H1 (cell line): Measurements from ENCODE around the gene SEL1L3. TPM values are rescaled to one million over a fixed set of nuclear protein-coding genes. Genes with fewer than 3 reads are reported as not detected.

ENCODE experiments used
- CTCF ChIA-PET: fragments of 300-600 bp; sonication (Branson Sonifier 250); formaldehyde crosslinking; loops from one replicate; lab custom pipeline; 2021; ENCODE audit not compliant: partially characterized antibody; lab: Charles Lee
- POLR2A ChIA-PET: fragments of 300-600 bp; sonication (Branson Sonifier 250); formaldehyde crosslinking; loops from one replicate; lab custom pipeline; 2021; ENCODE audit warnings: inconsistent platforms; ENCODE audit not compliant: partially characterized antibody; lab: Charles Lee
- DNase-seq, 2 experiments: peaks; one replicate each; pipeline versions ENCODE4 v3.0.0 to v3.0.0-alpha.2; 2010 to 2022; ENCODE audit warnings: low spot score in 2 of 2, low read depth in 1 of 2, mixed read lengths in 1 of 2
- FAIRE-seq: peaks from 2 replicates; lab custom pipeline; 2011; peaks lifted over from hg19 to GRCh38; lab: Jason Lieb, UNC
- H2AFZ ChIP-seq: 2 replicates; pipeline ENCODE4 v1.8.1; 2012; ENCODE audit warnings: low read length, inconsistent platforms
- H2AK5ac ChIP-seq: 2 replicates; pipeline ENCODE4 v1.6.1; 2013; ENCODE audit warnings: low read depth, low read length
- H2BK120ac ChIP-seq: replicated peaks from 2 replicates; pipeline ENCODE3; 2013; ENCODE audit warnings: low read depth, low read length, inconsistent platforms
- H2BK12ac ChIP-seq: 2 replicates; pipeline ENCODE4 v1.6.1; 2013; ENCODE audit warnings: low read depth, low read length
- H2BK15ac ChIP-seq: 2 replicates; pipeline ENCODE4 v1.6.1; 2013; ENCODE audit warnings: low read length
- H2BK20ac ChIP-seq: 2 replicates; pipeline ENCODE4 v1.6.1; 2013; ENCODE audit warnings: low read length
- H2BK5ac ChIP-seq: 2 replicates; pipeline ENCODE4 v1.6.1; 2013; ENCODE audit warnings: low read depth, low read length
- H3K14ac ChIP-seq: 2 replicates; pipeline ENCODE4 v1.6.1; 2013; ENCODE audit warnings: inconsistent platforms; ENCODE audit not compliant: insufficient read length
- H3K18ac ChIP-seq: 2 replicates; pipeline ENCODE4 v1.6.1; 2013; ENCODE audit warnings: low read length; ENCODE audit errors: extremely low read depth
- H3K23ac ChIP-seq: 2 replicates; pipeline ENCODE4 v1.6.1; 2013; ENCODE audit warnings: inconsistent platforms; ENCODE audit not compliant: insufficient read length
- H3K23me2 ChIP-seq: 2 replicates; pipeline ENCODE4 v1.6.1; 2013; ENCODE audit warnings: low read depth, low read length
- H3K27ac ChIP-seq: 2 replicates; pipeline ENCODE4 v1.6.1; 2011; ENCODE audit warnings: low read depth, low read length, inconsistent platforms
- H3K27me3 ChIP-seq, 4 experiments: replicated peaks in 1 of 4; 1 replicate in 1 of 4; 2 replicates in 3 of 4; pipeline versions ENCODE4 v1.6.1 to v1.8.1; 2011 to 2013; ENCODE audit warnings: low read length in 3 of 4, mild to moderate bottlenecking in 3 of 4, inconsistent platforms in 2 of 4, mixed read lengths in 2 of 4, moderate library complexity in 1 of 4; ENCODE audit not compliant: control insufficient read depth in 3 of 4, insufficient read depth in 3 of 4; ENCODE audit errors: extremely low read depth in 1 of 4
- H3K36me3 ChIP-seq, 4 experiments: 2 replicates each; pipeline versions ENCODE4 v1.6.1 to v1.8.1; 2011 to 2013; ENCODE audit warnings: mild to moderate bottlenecking in 4 of 4, low read length in 3 of 4, moderate library complexity in 2 of 4, control low read depth in 1 of 4, inconsistent platforms in 1 of 4; ENCODE audit not compliant: insufficient read depth in 4 of 4, control insufficient read depth in 2 of 4
- H3K4ac ChIP-seq: replicated peaks from 2 replicates; pipeline ENCODE3; 2013; ENCODE audit warnings: low read length, low read depth, mixed read lengths, inconsistent platforms; ENCODE audit not compliant: insufficient read length
- H3K4me1 ChIP-seq, 4 experiments: replicated peaks in 1 of 4; 1 replicate in 1 of 4; 2 replicates in 3 of 4; pipeline versions ENCODE4 v1.6.1 to v1.8.1; 2011 to 2013; ENCODE audit warnings: low read length in 3 of 4, inconsistent platforms in 2 of 4, mixed read lengths in 1 of 4; ENCODE audit not compliant: insufficient read depth in 4 of 4, control insufficient read depth in 3 of 4
- H3K4me2 ChIP-seq, 2 experiments: 2 replicates each; pipeline versions ENCODE4 v1.6.1 to v1.8.1; 2011 to 2013; ENCODE audit warnings: low read depth in 2 of 2, low read length in 2 of 2, control low read depth in 1 of 2, inconsistent platforms in 1 of 2, mild to moderate bottlenecking in 1 of 2; ENCODE audit not compliant: insufficient read depth in 1 of 2
- H3K4me3 ChIP-seq, 4 experiments: fragments of 200-600, 300-600 bp in 1 of 4; sonication (generic), shearing (Covaris generic), sonication (Bioruptor Twin) in 1 of 4; 2 replicates each; pipeline versions ENCODE4 v1.5.1 to v1.8.1; 2011 to 2016; ENCODE audit warnings: low read length in 4 of 4, low read depth in 3 of 4, control low read depth in 2 of 4, inconsistent platforms in 2 of 4, mild to moderate bottlenecking in 2 of 4, mixed read lengths in 1 of 4, moderate library complexity in 1 of 4; ENCODE audit not compliant: insufficient read depth in 2 of 4; ENCODE audit errors: extremely low read depth in 1 of 4
- H3K56ac ChIP-seq: replicated peaks from 2 replicates; pipeline ENCODE3; 2013; ENCODE audit warnings: low read depth, mild to moderate bottlenecking, mixed read lengths, low read length, inconsistent platforms; ENCODE audit not compliant: insufficient read length
- H3K79me1 ChIP-seq: 2 replicates; pipeline ENCODE4 v1.6.1; 2013; ENCODE audit warnings: low read depth, low read length, control low read depth
- H3K79me2 ChIP-seq, 2 experiments: 2 replicates each; pipeline versions ENCODE4 v1.6.1 to v1.8.1; 2012 to 2013; ENCODE audit warnings: low read length in 2 of 2, mild to moderate bottlenecking in 2 of 2, inconsistent platforms in 1 of 2; ENCODE audit not compliant: insufficient read depth in 2 of 2, control insufficient read depth in 1 of 2
- H3K9ac ChIP-seq, 4 experiments: replicated peaks in 1 of 4; 1 replicate in 1 of 4; 2 replicates in 3 of 4; pipeline versions ENCODE4 v1.6.1 to v1.8.1; 2011 to 2013; ENCODE audit warnings: low read depth in 3 of 4, low read length in 3 of 4, control low read depth in 2 of 4, mild to moderate bottlenecking in 2 of 4, moderate library complexity in 2 of 4, inconsistent platforms in 1 of 4; ENCODE audit errors: extremely low read depth in 1 of 4
- H3K9me3 ChIP-seq, 2 experiments: 2 replicates each; pipeline versions ENCODE4 v1.6.1 to v1.8.1; 2012 to 2013; ENCODE audit warnings: mild to moderate bottlenecking in 2 of 2, moderate library complexity in 2 of 2, control low read depth in 1 of 2, inconsistent platforms in 1 of 2, low read depth in 1 of 2, low read length in 1 of 2, mixed read lengths in 1 of 2; ENCODE audit not compliant: insufficient read depth in 2 of 2
- H4K20me1 ChIP-seq, 2 experiments: replicated peaks in 1 of 2; 2 replicates each; pipeline versions ENCODE3 to v1.8.1; 2011 to 2013; ENCODE audit warnings: inconsistent platforms in 2 of 2, low read length in 2 of 2, mild to moderate bottlenecking in 1 of 2; ENCODE audit not compliant: insufficient read depth in 2 of 2, control insufficient read depth in 1 of 2
- H4K5ac ChIP-seq: 2 replicates; pipeline ENCODE4 v1.6.1; 2013; ENCODE audit warnings: low read length, low read depth, mixed read lengths, inconsistent platforms; ENCODE audit not compliant: insufficient read length
- H4K8ac ChIP-seq: 2 replicates; pipeline ENCODE4 v1.8.0; 2013; ENCODE audit warnings: mild to moderate bottlenecking, moderate library complexity, low read length, inconsistent platforms; ENCODE audit not compliant: insufficient read depth; ENCODE audit errors: extremely low read depth
- H4K91ac ChIP-seq: replicated peaks from 2 replicates; pipeline ENCODE3; 2013; ENCODE audit warnings: low read length, mixed read lengths, inconsistent platforms; ENCODE audit not compliant: insufficient read length
- BACH1 ChIP-seq: IDR thresholded peaks from 2 replicates; pipeline ENCODE4 v1.6.1; 2012; ENCODE audit warnings: low read length, improper control_type of control experiment
- BCL11A ChIP-seq, 2 experiments: IDR thresholded peaks; one replicate each; pipeline ENCODE4 v1.6.1; 2011; ENCODE audit warnings: low read depth in 2 of 2, low read length in 2 of 2, mild to moderate bottlenecking in 2 of 2
- CBX8 ChIP-seq: fragments of 300-800, 300-1000 bp; sonication (generic); IDR thresholded peaks from 2 replicates; pipeline ENCODE4 v1.7.1; 2016; ENCODE audit warnings: low read depth, low read length, borderline replicate concordance
- CREB1 ChIP-seq: IDR thresholded peaks from 2 replicates; pipeline ENCODE4 v1.6.1; 2012; ENCODE audit warnings: inconsistent platforms
- CTBP2 ChIP-seq: IDR thresholded peaks from 2 replicates; pipeline ENCODE4 v1.7.0; 2011; ENCODE audit warnings: borderline replicate concordance, mild to moderate bottlenecking, moderate library complexity, mixed read lengths, low read length; ENCODE audit not compliant: insufficient read depth, insufficient read length
- EGR1 ChIP-seq: IDR thresholded peaks from 2 replicates; pipeline ENCODE4 v1.6.1; 2011; ENCODE audit warnings: low read depth, low read length, borderline replicate concordance
- EZH2 ChIP-seq: fragments of 200-600 bp; sonication (generic); IDR thresholded peaks from 2 replicates; pipeline ENCODE4 v1.7.1; 2012; ENCODE audit warnings: low read depth, mild to moderate bottlenecking, moderate library complexity, low read length, inconsistent platforms; ENCODE audit not compliant: severe bottlenecking
- FOSL1 ChIP-seq: IDR thresholded peaks from 2 replicates; pipeline ENCODE4 v1.6.1; 2011; ENCODE audit warnings: mild to moderate bottlenecking, low read depth, low read length, moderate library complexity; ENCODE audit not compliant: insufficient read depth
- KDM1A ChIP-seq: fragments of 200-600, 300-600 bp; sonication (generic); IDR thresholded peaks from 2 replicates; pipeline ENCODE4 v1.7.1; 2016; ENCODE audit warnings: mild to moderate bottlenecking, low read length, borderline replicate concordance
- MAX ChIP-seq: IDR thresholded peaks from 2 replicates; pipeline ENCODE4 v1.6.1; 2012; ENCODE audit warnings: inconsistent platforms
- SAP30 ChIP-seq: fragments of 300-600 bp; sonication (generic); IDR thresholded peaks from 2 replicates; pipeline ENCODE4 v1.7.1; 2012; ENCODE audit warnings: low read length, moderate library complexity, mild to moderate bottlenecking, inconsistent platforms; ENCODE audit not compliant: insufficient read depth, insufficient replicate concordance
- SIX5 ChIP-seq: IDR thresholded peaks from 2 replicates; pipeline ENCODE4 v1.6.1; 2011; ENCODE audit warnings: mild to moderate bottlenecking, low read depth, low read length
- SUZ12 ChIP-seq: fragments of 200-600 bp; sonication (generic); IDR thresholded peaks from 2 replicates; pipeline ENCODE4 v1.6.1; 2012; ENCODE audit warnings: mild to moderate bottlenecking, inconsistent platforms, low read length, moderate library complexity, mixed read lengths
- TBP ChIP-seq: IDR thresholded peaks from 2 replicates; pipeline ENCODE4 v1.6.1; 2011; ENCODE audit warnings: low read depth, low read length, improper control_type of control experiment
- TEAD4 ChIP-seq: IDR thresholded peaks from 2 replicates; pipeline ENCODE4 v1.6.1; 2012; ENCODE audit warnings: low read depth, low read length, inconsistent platforms, mixed read lengths
- WGBS, 2 experiments: shearing (Covaris generic) in 1 of 2; methylation state at CpG; one replicate each; pipeline versions ENCODE4 v1.1.6 to v1.1.7; 2013 to 2015; ENCODE audit warnings: low lambda C conversion rate in 2 of 2, mixed read lengths in 2 of 2, inconsistent platforms in 1 of 2, low coverage in 1 of 2, missing lambda C conversion rate in 1 of 2; ENCODE audit not compliant: insufficient replicate concordance in 2 of 2, insufficient coverage in 1 of 2, insufficient read length in 1 of 2; ENCODE audit errors: extremely low coverage in 1 of 2, missing lambda C conversion rate in 1 of 2; 5-methylcytosine and 5-hydroxymethylcytosine counted together
- polyA plus RNA-seq, 7 experiments: library from polyadenylated mRNA; depleted of rRNA in 3 of 7; stranded (reverse) in 5 of 7; unstranded in 2 of 7; fragments of >200 nt in 5 of 7; fragments of 200-250 nt in 2 of 7; gene quantifications; 1 replicate in 5 of 7; 2 replicates in 1 of 7; 4 replicates in 1 of 7; pipeline versions ENCODE4 v1.2.1 to v1.2.3, GENCODE V29; 2011 to 2013; ENCODE audit warnings: missing spikeins in 2 of 7, mixed read lengths in 2 of 7
- total RNA-seq: library from RNA; stranded (reverse); fragmentation: NEBNext Ultra II Directional; extraction: Animal tissue kit (Norgen Biotek cat#: 25700); gene quantifications from 2 replicates; pipeline ENCODE4 v1.2.1, GENCODE V29; 2021

SEL1L3 gene
- total and polyA plus RNA-seq, 2 of the 8 experiments (the other 6 are each of a cell fraction or from before 2014, with no cell fraction given) = 18.2 to 54.0 TPM

GRCh38 chr4:25839233-25839632 is 23.6 kb downstream of the SEL1L3 start:
- Histone ChIP-seq H3K36me3 (peaks cover 0 to 3% (median 0%) of the 10 kb centered on the region in 4 experiments; a peak in 3 of 8 replicates), H2BK15ac (0 out of 2 replicates have a peak overlapping the region, but pooled peaks have one; percentile 0), H2BK120ac (no peak overlapping the region), H4K91ac (no peak overlapping the region), H3K4me3 (no peak overlapping the region), H3K23me2 (no peaks in the 10 kb centered on the region), H3K4ac (no peak overlapping the region), H2AK5ac (no peak overlapping the region), H3K4me2 (no peak overlapping the region), H2BK5ac (no peak overlapping the region), H4K8ac (no peak overlapping the region), H3K27ac (no peak overlapping the region), H4K20me1 (no peaks in the 10 kb centered on the region), H3K56ac (no peak overlapping the region), H4K5ac (no peak overlapping the region), H3K23ac (no peak overlapping the region), H3K9me3 (no peaks in the 10 kb centered on the region), H3K79me2 (peaks cover 0 to 16% of the 10 kb centered on the region in 2 experiments; a peak in 2 of 4 replicates), H3K14ac (no peak overlapping the region), H2AFZ (no peak overlapping the region), H3K9ac (no peak overlapping the region), H3K79me1 (peaks cover 5% of the 10 kb centered on the region), H3K18ac (no peak overlapping the region), H3K4me1 (peaks cover 6 to 22% (median 17%) of the 10 kb centered on the region in 4 experiments), H2BK12ac (no peak overlapping the region), H3K27me3 (no peaks in the 10 kb centered on the region), H2BK20ac (no peak overlapping the region)
- CTCF ChIA-PET = interaction anchor here (1.0 to 1.2 kb wide), 2 partner anchors 15 to 47 kb away, joined by 3 to 4 read pairs; no protein-coding TSS in a partner anchor
- FAIRE-seq (no peak), DNase-seq (no peak)
- 88% methylated on average over 8 of the region's 8 CpGs; no CpG with 5 or more reads in 1 of the 2 experiments for WGBS, 2 experiments
- POLR2A ChIA-PET = no interaction called here
- TF ChIP-seq TBP (no peak), TEAD4 (no peak), FOSL1 (no peak), BACH1 (no peak), SAP30 (no peak), BCL11A (IDR thresholded peaks at IDR 0.05; ENCODE audit: low read depth in 2 of 2, low read length in 2 of 2) (no peak), SIX5 (no peak), SUZ12 (no peak), CBX8 (no peak), MAX (no peak), KDM1A (no peak), EGR1 (no peak), CTBP2 (no peak), EZH2 (no peak), CREB1 (no peak)
